Smooth muscle cell (in vitro differentiated cells): ENCODE data around the gene TPSAB1. TPM values are rescaled to one million over a fixed set of nuclear protein-coding genes. Genes with fewer than 3 reads are reported as not detected.
"Not testable (repeated sequence)": the region's sequence is repeated elsewhere in the genome, so short reads cannot be mapped to it uniquely, and the experiment has no call there.

Experiments
- DNase-seq: peaks from one replicate; lab custom pipeline; 2025; ENCODE audit not compliant: unreplicated experiment; lab: John Stamatoyannopoulos, UW
- H2AFZ ChIP-seq: fragments of 200-600 bp; sonication (generic); 2 replicates; pipeline ENCODE4 v1.6.0; 2016; ENCODE audit warnings: antibody characterized with exemption, low read depth, mild to moderate bottlenecking
- H3F3A ChIP-seq: fragments of 200-600 bp; sonication (generic); 2 replicates; pipeline ENCODE4 v1.6.0; 2017; ENCODE audit warnings: antibody characterized with exemption, low read depth
- H3K27ac ChIP-seq: fragments of 200-600 bp; sonication (generic); 2 replicates; pipeline ENCODE4 v1.5.1; 2016; ENCODE audit warnings: low read depth, mild to moderate bottlenecking
- H3K27me3 ChIP-seq: fragments of 200-600 bp; sonication (generic); 2 replicates; pipeline ENCODE4 v1.6.1; 2016; ENCODE audit warnings: low read depth, mild to moderate bottlenecking
- H3K36me3 ChIP-seq: fragments of 200-600 bp; sonication (generic); 2 replicates; pipeline ENCODE4 v1.5.1; 2016; ENCODE audit warnings: low read depth
- H3K4me1 ChIP-seq: fragments of 200-600 bp; sonication (generic); 2 replicates; pipeline ENCODE4 v1.5.1; 2016; ENCODE audit warnings: low read depth
- H3K4me2 ChIP-seq: fragments of 200-600 bp; sonication (generic); 2 replicates; pipeline ENCODE4 v1.6.0; 2016; ENCODE audit warnings: mild to moderate bottlenecking
- H3K4me3 ChIP-seq: fragments of 200-600 bp; sonication (generic); 2 replicates; pipeline ENCODE4 v1.5.1; 2016; ENCODE audit warnings: mild to moderate bottlenecking
- H3K79me2 ChIP-seq: fragments of 200-600 bp; sonication (generic); 2 replicates; pipeline ENCODE4 v1.6.0; 2016; ENCODE audit warnings: low read depth, mild to moderate bottlenecking
- H3K9ac ChIP-seq: fragments of 200-600 bp; sonication (generic); 2 replicates; pipeline ENCODE4 v1.6.0; 2016; ENCODE audit warnings: low read depth
- H3K9me3 ChIP-seq: fragments of 200-600 bp; sonication (generic); replicated peaks from 2 replicates; pipeline ENCODE4 v1.5.1; 2016; ENCODE audit warnings: low read depth
- H4K20me1 ChIP-seq: fragments of 200-600 bp; sonication (generic); 2 replicates; pipeline ENCODE4 v1.6.0; 2016; ENCODE audit warnings: low read depth
- CTCF ChIP-seq: fragments of 200-600 bp; sonication (generic); IDR thresholded peaks from 2 replicates; pipeline ENCODE4 v1.5.1; 2017; ENCODE audit warnings: borderline replicate concordance, mild to moderate bottlenecking, antibody characterized with exemption; ENCODE audit not compliant: insufficient read depth, poor library complexity, severe bottlenecking
- WGBS: methylation state at CpG from one replicate; pipeline ENCODE4 v1.1.7; 2016; ENCODE audit warnings: low lambda C conversion rate; 5-methylcytosine and 5-hydroxymethylcytosine counted together
- polyA plus RNA-seq: library from polyadenylated mRNA; unstranded; fragments of >200 nt; fragmentation: Nextera tagmentation; extraction: Ambion mirVana; gene quantifications from 2 replicates; pipeline ENCODE4 v1.2.1, GENCODE V29; 2016
- total RNA-seq: library from RNA; depleted of rRNA; stranded (reverse); fragments of >200 nt; gene quantifications from 2 replicates; pipeline ENCODE4 v1.2.3, GENCODE V29; 2014

Gene TPSAB1
- total and polyA plus RNA-seq, 2 experiments from 2014 or later: not detected

- no peaks in the 10 kb centered on the region for H3K27me3 ChIP-seq
- H3K9me3 ChIP-seq: no peaks in the 10 kb centered on the region
- H4K20me1 ChIP-seq: no peaks in the 10 kb centered on the region
- no peaks in the 10 kb centered on the region for H3K4me1 ChIP-seq
- no peak overlapping the region for H3K9ac ChIP-seq
- H3K79me2 ChIP-seq: no peaks in the 10 kb centered on the region
- no peak for DNase-seq
- H3K4me2 ChIP-seq: no peak overlapping the region
- H3F3A ChIP-seq: no peaks in the 10 kb centered on the region
- no peaks in the 10 kb centered on the region for H3K36me3 ChIP-seq
- no peak overlapping the region for H3K27ac ChIP-seq
- no peak overlapping the region for H3K4me3 ChIP-seq
- WGBS: 90% methylated on average over 19 of the region's 19 CpGs
- no peak overlapping the region for H2AFZ ChIP-seq
- TF ChIP-seq CTCF: no peak
Observed at GRCh38 chr16:1197237-1197866, 43.2 kb upstream of the TPSAB1 start.

GRCh38 chr16:1198194-1198593 lies 42.3 kb upstream of the TPSAB1 start:
- H3K4me2 ChIP-seq: no peak overlapping the region
- H3K27me3 ChIP-seq: no peaks in the 10 kb centered on the region
- DNase-seq: no peak
- H2AFZ ChIP-seq: no peak overlapping the region
- H3K36me3 ChIP-seq: no peaks in the 10 kb centered on the region
- no peak overlapping the region for H3K4me3 ChIP-seq
- H3F3A ChIP-seq: no peaks in the 10 kb centered on the region
- no peak overlapping the region for H3K27ac ChIP-seq
- no peak overlapping the region for H3K9ac ChIP-seq
- H3K79me2 ChIP-seq: no peaks in the 10 kb centered on the region
- no peaks in the 10 kb centered on the region for H3K9me3 ChIP-seq
- WGBS: 94% methylated on average over 18 of the region's 18 CpGs
- H4K20me1 ChIP-seq: no peaks in the 10 kb centered on the region
- TF ChIP-seq CTCF: no peak
- no peaks in the 10 kb centered on the region for H3K4me1 ChIP-seq

- H3K4me1 ChIP-seq, H3K27ac ChIP-seq, H3K4me3 ChIP-seq, H3K4me2 ChIP-seq, H3K79me2 ChIP-seq, H4K20me1 ChIP-seq, DNase-seq, H2AFZ ChIP-seq, H3K36me3 ChIP-seq, H3F3A ChIP-seq, H3K27me3 ChIP-seq, H3K9ac ChIP-seq, H3K9me3 ChIP-seq: not testable (repeated sequence)
- 91% methylated on average over 7 of the region's 44 CpGs for WGBS
Observed at GRCh38 chr16:1198671-1199346, 41.7 kb upstream of the TPSAB1 start.

- H3F3A ChIP-seq: no peaks in the 10 kb centered on the region
- H3K27me3 ChIP-seq: no peaks in the 10 kb centered on the region
- H3K79me2 ChIP-seq: no peaks in the 10 kb centered on the region
- H3K4me3 ChIP-seq: no peak overlapping the region
- H3K4me1 ChIP-seq: no peaks in the 10 kb centered on the region
- 81% methylated on average over 5 of the region's 19 CpGs for WGBS
- H2AFZ ChIP-seq: no peak overlapping the region
- TF ChIP-seq CTCF: no peak
- no peak overlapping the region for H3K27ac ChIP-seq
- no peaks in the 10 kb centered on the region for H3K9me3 ChIP-seq
- no peaks in the 10 kb centered on the region for H4K20me1 ChIP-seq
- DNase-seq: no peak
- H3K9ac ChIP-seq: no peak overlapping the region
- H3K4me2 ChIP-seq: no peak overlapping the region
- no peaks in the 10 kb centered on the region for H3K36me3 ChIP-seq
Observed at GRCh38 chr16:1199347-1200013, 41.0 kb upstream of the TPSAB1 start.
